Left colon (tissue), 2 donors: ENCODE measurements around the gene HS1BP3. TPM values are rescaled to one million over a fixed set of nuclear protein-coding genes. Genes with fewer than 3 reads are reported as not detected.

Experiments
- ATAC-seq: fragments of 200-7000 bp; cut with Tn5 transposase; one replicate; pipeline ENCODE4 v1.9.1; 2020; ENCODE audit warnings: mild to moderate bottlenecking, moderate library complexity
- DNase-seq, 2 donors: peaks; one replicate each; pipeline ENCODE4 v3.0.0-alpha.2; 2020
- intact Hi-C, 2 donors: fragments of 100-400 bp; cut with DNase I in 1 of 2; cut with micrococcal nuclease in 1 of 2; formaldehyde crosslinking; loops; one replicate each; pipeline versions ENCODE4 v1.11.2 to v1.14.0; 2022; cut with DNase I, micrococcal nuclease
- total RNA-seq, 2 donors: library from RNA; stranded (reverse); fragmentation: NEBNext Ultra II Directional; extraction: Animal tissue kit (Norgen Biotek cat#: 25700); gene quantifications; one replicate each; pipeline ENCODE4 v1.2.1, GENCODE V29; 2021
- donor health status: DM: no; HTN: no; CAD: no.
- donor health status: DM: yes; HTN: yes; CAD: no.

The HS1BP3 gene
- total RNA-seq, 2 donors from 2014 or later = 26.9 to 33.5 TPM

DNA sequence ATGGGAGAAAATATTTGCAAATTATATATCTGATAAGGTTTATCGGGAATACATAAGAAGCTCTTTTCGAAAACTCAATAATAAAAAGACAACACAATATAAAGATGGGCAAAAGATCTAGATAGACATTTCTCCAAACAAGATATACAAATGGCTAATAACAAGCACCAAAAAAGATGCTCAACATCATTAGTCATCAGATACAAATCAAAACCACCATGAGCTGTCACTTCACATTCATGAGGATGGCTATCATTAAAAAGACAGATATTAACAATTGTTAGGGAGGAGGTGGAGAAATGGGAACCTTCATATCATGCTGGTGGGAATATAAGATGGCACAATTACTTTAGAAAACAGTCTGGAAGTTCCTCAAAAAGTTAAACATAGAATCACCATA lies 48.1 kb downstream of the HS1BP3 start:
- ATAC-seq = no peak
- intact Hi-C loops = no loop called here
- DNase-seq = no peak

DNA sequence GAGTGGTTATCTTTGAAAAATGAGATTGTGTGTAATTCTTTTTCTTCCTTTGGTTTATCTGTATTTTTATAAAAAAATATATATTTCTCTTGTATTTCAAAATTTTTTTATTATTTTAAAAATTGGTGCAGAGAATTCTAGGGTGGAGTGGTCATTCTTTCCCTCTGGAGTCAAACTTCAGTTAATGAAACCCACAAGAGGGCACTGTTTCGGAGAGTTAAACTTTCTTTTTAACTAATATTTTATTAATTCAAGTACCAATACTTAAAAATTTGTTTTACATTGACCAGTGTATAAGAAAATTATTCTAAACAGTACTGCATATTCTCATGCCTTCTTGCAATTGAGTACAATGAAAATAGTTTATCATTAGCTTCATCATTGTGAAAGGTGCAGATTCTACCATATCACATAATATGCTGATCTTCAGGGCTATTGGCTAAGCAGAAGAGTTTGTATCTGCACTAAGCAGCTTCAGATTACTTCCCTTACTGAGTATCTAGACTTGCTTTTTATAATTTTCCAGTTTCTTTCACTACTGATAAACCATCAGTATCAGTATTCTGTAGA lies 50.1 kb downstream of the HS1BP3 start:
- ATAC-seq (no peak), DNase-seq (no peak)
- intact Hi-C loops = no loop called here

DNA sequence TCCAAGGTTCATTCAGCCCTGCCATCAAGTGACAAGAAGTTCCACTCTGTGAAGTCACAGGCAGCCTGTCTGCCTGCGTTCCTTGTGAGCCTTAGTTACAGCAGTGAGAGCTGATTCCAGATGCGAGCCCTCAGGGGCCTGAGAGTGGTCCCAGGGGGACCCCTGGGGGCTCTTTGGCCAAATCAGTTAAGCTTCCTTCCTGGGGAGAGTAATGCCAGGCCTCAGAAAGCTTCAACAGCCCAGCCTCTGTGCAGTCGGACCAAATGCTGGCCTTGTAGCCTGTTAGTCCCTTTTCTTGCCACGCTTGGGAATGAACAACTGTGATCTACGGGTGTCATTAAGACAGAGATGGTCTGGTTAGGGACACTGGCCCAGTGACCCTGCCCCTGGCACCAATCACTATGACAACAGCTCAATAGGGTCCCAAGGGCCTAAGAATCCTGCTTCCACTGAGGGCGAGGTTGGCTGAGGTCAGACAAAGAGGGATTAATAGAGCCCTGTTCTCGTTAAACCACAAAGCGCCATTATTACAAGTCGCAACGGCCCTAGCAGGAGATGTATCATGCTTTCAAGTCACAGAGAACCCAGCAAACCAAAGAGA lies 50.9 kb downstream of the HS1BP3 start:
- ATAC-seq = no peak
- peak; percentile 2 to 20 for DNase-seq
- intact Hi-C loops = no loop called here

DNA sequence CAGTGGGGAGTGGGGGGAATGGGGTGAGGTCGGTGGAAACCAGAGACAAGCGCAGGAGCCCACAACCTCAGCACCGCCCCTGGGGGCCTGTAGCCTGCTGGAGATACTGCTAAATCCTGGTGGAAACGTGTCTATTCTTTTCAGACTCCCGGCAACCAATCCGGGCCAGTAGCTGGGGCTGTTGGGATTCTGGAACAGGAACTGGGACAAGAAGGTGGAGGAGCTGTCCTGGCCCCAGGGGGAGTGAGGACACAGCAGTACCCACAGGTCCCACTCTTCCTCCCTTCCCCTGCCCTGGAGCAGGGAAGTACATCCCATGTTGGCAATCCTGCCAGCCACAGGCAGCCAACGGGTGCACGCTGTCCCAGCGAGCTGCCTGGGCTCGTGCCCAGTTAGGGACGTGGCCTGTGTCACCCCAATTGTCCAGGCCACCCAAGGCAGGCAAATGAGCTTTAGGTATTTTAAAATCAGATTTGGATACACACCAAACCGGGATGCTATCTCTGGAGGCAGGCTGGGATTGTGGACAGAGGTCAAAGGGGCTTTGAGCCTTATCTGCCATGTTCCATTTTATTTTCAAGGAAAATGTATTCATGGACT lies 51.8 kb downstream of the HS1BP3 start:
- DNase-seq (peak; percentile 6 to 24), ATAC-seq (no peak)
- intact Hi-C loops = no loop called here

DNA sequence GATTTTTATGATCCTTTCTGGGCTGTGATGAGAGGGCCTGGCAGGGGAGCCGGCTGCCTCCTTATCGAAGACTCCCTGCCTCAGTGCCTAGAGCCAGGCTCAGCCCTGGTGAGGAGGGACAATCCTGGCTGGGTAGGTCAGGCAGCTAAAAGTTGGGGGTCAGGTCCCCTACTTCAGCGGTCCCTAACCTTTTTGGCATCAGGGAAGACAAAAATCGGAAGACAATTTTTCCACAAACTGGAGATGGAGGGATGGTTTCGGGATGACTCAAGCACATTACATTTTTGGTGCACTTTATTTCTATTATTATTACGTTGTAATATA lies 53.1 kb downstream of the HS1BP3 start:
- peak; percentile 2 to 10 for DNase-seq
- intact Hi-C loops = no loop called here
- peak; percentile 21 for ATAC-seq

DNA sequence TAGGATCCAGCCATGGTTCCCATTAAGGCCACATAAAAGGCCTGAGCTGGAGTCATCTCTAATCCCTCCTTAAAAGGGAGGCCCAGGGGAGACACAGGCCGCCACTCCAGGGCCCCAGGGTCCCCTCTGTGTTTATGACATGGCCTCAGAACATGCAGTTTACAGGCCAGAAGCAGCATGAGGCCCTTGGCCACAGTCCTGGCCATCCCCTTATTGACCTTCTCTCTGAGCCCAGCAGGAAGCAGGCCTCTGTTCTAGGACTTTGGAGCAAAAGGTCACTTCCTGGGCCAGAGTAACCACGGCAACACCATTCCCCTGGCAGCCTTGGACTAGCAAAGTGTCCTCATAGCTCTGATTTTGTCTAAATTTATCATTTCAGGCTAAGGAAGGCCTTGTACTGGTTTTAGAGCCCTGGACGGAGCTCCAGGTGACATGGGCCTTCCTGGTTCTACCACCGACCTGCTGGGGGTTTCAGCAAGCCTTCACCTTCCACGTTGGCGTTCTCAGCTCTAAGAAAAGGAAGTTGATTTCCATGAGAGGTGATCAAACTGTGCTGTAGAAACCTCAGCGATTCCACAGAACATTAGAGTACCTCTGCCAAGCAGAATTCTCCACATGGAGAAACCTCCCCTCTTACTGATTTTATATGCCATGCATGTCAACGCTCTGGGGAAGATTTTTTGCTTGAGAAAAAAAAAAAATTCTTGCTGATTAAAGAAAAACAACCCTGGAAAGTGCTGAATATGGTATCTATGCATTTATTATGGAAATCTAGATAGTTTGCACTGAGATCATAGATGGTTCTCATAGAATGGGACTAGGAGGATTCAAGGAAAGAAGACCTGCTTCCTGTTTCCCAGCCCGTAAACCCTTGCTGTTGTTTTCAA lies 53.7 kb downstream of the HS1BP3 start:
- ATAC-seq = peak; percentile 60
- DNase-seq = peak; percentile 17 to 62
- intact Hi-C loops = no loop called here

DNA sequence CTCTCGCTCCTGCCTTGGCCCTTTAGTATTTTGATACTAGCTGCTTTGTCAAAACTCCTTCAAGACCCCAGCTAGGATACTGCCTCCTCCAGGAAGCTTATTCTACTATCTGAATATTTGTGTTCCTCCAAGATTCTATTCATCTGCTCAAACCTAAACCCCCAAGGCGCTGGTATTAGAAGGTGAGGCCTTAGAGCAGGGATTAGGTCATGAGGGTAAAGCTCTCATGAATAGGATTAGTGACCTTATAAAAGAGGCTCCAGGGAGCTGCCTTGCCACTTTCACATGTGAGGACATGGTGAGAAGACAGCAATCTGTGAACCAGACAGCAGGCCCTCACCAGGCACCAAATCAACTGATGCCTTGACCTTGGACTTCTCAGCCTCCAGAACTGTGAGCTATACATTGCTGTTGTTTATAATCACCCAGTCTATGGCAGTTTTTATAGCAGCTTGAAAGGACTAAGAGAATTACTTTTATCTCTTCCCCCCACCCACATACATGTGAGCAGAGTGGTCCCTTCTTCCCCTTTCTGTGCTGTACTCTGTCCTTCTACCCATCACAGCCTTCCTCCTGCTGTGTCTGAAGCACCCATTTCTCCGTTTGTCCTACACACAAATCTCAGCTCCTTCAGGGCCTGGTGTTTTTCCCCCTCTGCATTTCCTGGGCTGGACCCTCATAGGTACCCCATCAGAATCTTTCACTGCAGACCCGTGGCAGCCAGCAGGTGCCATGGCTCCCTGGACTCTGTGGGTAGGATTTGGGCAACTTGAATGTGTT lies 54.5 kb downstream of the HS1BP3 start:
- intact Hi-C loops = no loop called here
- ATAC-seq (no peak), DNase-seq (peak; percentile 1 to 11)

DNA sequence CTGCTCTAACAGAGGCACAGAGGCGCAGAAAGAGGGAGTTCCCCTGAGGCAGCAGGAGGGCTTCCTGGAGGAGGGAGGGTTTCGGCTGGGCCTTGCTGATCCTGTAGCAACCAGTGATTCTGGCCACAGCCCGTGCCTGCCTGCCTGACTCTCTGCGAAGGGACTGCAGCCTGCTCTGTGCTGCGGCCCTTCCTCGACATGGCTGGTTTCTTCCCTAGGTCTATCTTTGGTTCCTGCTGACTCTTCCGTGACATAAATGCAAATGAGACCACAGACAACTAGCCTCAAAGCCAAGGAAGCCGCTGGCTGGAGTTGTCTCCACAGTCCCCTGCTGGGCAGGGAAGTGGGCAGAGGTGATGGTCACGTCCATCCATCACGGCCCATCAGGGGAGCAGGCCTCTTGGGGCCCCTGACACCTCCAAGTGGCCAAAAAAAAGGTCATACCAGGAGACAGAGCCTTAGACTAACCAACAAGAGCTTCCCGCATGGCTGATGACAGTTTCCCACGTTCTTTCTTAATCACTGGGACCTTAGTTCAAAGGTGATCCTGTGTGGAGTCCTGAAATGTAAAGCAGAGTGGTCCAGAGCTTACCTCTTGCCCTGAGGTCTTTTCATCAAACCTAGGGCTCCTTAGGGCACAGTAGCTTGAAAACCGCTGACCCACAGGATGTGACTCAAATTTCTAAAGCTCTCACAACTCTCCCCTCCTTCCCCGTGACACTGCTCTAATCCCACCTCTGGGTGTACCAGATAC lies 55.3 kb downstream of the HS1BP3 start:
- ATAC-seq (peak; percentile 29), DNase-seq (peak; percentile 27 to 39)
- intact Hi-C loops = no loop called here

DNA sequence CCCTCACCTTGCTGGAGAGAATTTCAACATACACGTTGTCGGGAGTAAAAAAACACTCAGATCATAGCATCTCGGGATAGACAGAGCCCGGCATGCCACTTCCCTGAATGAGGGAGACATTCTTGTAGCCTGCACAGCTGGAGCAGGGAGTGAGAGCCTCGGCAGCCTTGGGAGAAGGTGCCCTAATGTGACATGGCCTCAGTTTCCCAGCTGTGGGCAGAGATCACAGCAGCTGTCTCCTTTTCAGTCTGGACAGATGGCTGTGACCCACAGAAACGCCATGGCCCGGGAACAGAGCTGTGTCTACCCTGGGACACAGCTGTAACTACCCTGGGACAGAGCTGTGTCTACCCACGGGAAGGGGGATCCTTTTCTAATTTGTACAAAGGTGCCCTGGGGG lies 55.9 kb downstream of the HS1BP3 start:
- ATAC-seq = no peak
- intact Hi-C loops = no loop called here

DNA sequence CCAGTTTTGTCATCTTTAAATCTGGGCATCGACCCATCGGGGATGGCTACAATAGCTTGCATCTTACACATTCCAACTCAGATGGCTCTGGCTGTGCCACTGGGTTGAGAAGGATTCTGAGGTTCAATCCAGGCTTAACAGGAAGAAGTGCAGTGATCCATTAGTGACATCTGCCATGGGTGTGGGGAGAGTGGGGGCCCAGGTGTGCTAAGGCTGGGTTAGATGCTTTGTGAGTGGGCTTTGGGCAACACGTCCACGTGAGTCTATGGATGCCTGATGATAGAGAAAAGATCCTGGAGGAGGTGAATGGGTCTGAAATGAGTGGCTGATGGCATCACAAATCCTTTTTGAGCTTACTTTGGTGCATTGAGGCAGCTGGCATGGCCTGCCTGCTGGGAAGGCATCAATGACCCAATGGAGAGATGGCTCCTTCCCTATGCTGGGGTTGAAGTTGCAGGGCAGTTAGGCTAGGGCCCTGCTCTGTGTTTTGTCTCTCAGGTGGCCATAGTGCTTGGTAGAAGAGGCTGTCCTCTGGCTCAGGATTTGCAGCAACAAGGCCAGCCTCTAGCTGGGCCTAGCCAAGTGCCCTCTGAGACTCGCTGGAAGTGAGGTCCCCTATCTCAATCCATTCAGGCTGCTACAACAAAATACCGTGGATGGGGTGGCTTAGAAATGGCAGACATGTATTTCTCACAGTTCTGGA lies 56.7 kb downstream of the HS1BP3 start:
- ATAC-seq = no peak
- DNase-seq = peak in 1 of 2 donors; percentile 8

More for the DNA sequence above, 55.9 kb downstream of the HS1BP3 start:
- peak in 1 of 2 donors; percentile 4 for DNase-seq

DNA sequence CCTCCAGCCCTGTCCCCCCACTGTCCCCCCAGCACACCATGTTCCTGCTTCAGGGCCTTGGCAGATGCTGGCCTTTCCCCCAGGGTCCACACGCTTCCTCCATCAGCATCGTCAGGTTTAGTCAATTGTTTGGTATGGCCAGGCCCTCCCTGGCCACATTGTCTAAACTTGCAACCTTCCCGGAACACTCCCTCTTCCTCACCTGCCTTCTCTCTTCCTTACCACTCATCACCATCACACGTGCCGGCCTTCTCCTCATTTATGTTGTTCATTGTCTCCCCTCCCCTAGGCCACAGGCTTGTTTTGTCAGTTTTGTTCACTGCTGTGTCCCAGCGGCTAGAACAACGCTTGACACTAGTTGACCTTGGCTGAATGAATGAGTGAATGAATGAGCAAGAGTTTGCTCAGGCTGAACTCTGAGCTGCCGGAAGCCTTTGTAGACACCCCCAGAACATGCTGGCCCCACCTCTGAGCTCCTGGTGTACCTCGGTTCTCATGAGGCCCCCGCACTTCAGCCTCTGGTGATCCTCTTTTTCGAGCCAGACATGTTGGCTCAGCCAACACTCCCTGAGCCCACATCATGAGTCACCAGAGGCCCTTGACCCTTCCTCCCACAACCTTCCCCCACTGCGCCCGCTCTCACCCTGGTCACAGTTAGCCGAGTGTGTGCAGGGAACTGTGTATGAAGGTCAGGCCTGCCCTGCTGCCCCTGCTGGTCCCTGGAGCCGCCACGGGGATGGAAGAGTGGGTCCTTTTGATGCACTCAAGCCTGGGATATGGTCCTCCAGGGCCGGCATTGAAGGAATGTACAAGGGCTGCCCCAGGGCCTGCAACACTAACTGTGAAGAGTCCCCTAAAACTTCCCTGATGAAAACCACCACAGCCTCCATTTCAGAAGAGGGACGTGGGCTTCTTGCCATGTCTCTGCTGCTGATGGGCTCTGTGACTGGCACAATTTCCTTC lies 57.5 kb downstream of the HS1BP3 start:
- DNase-seq (peak; percentile 18 to 34), ATAC-seq (peak; percentile 42)
- intact Hi-C loops = no loop called here

More for the DNA sequence above, 56.7 kb downstream of the HS1BP3 start:
- intact Hi-C loops = no loop called here

DNA sequence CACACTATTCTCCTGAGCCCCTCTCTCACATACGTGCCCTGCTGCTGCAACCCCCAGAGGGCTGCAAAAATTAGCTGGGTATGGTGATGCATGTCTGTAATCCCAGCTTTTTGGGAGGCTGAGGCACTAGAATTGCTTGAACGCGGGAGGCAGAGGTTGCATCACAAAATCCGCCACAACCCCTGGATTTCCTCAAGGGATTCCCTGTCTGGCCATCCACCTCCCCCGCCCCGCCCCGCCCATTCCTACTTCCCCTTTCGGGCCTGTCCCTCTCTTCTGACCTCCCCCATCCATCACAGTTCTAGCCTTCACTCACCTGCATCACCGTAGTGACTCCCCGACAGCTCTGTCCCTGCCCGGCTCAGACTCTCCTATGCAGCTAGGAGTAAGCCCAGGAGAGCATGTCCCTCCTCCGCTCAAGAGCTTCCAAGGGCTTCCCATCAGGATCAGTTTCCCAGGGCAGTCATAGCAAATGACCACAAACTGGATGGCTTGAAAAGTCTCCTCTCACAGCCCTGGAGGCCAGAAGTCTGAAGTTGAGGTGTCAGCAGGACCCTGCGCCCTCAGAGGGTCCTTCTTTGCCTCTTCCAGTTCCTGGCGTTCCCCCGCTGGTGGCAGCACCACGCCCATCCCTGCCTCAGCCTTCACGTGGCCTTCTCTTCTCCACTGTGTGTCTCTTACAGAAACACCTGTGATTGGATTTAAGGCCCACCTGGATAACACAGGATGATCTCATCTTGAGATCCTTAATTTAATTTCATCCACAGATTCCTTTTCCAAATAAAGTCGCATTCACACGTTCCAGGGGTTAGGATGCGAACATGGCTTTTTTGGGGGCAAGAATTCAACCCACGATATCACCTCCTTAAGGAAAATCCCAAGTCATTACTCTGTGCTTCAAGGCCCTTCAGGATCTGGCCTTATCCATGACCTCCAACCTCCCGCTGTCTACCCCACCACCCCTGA lies 58.5 kb downstream of the HS1BP3 start:
- DNase-seq = peak; percentile 2 to 20
- no peak for ATAC-seq
- intact Hi-C loops = no loop called here

DNA sequence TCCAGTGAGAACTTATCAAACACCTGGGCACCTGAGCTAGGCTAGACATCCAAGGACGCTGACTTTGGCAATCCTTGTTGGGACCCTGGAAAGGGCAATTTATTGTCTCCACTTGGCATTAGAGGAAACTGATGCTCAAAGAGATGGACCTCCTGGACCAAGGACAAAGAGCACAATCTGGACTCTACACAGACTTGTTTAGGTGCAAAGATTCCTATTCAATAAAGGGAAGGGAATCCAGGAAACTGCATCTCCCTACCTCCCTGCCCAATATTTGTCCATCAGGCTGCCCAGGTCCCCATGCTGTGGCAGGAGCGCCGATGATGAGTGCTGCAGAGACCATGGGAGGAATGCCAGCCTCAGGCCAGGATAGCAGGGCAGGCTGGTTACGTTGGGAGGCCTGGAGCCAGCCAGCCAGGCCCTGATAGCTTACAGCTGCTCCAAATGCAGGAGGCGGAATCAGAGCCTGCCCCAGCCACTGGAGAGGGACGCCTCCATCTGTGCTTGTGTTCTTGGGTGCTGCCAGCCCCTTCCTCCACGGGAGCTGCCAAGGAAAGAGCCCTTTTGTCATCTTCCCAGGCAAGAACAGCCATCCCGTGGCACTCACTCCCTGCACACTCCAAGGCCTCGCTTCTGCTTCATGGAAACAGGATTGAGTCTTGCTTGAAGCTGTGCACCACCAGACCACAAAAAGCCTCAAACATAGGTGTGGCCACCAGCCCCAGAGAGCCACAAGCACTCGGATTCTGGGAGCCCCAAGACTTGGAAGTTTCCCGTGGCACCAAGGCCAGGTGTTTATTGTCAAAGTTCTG lies 60.0 kb downstream of the HS1BP3 start:
- no peak for ATAC-seq

DNA sequence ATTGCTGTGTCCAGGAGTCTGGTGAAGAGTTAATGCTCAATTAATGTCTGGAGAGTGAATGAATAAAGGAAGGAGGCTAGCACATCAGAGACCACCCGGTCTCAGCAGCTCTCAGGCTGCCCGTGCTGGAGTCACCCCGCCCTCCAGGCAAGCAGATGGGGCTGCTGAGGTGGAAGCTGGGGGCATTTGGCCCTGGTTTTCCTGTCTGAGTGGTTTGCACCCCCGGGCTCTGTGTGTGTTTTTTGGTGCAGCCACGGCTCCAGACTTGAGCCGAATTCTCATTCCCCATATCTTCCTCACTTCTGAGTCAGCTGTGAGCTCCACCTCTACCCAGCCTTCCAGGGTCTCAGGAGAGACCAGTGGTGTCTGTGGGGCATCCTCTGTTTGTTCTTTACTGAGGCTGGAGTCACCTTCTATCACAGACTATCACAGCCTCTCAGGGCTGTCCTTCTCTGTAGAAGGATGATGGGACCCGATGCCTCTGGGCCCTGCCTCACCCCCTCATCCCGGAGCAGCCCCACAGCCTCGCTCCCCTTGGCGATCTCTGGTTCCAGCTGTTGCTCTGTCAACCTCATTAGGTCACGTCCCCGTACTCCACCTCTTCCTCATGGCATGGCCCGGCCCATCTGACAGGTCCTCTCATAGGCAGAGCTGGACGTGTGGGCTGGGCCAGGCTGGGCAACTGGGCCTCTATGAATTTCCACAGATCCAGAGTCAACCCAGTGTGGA lies 60.8 kb downstream of the HS1BP3 start:
- no peak for ATAC-seq
- DNase-seq = peak; percentile 4 to 21
- intact Hi-C loops = no loop called here

More for the DNA sequence above, 60.0 kb downstream of the HS1BP3 start:
- DNase-seq = peak; percentile 8 to 25
- intact Hi-C loops = no loop called here
